Astrocyte (in vitro differentiated cells and primary cell): ENCODE data around the gene C1D.

Experiments
- CTCF ChIP-seq: IDR thresholded peaks from 2 replicates; pipeline ENCODE4 v1.5.1; 2011; ENCODE audit warnings: low read depth, mild to moderate bottlenecking, inconsistent platforms, low read length, moderate library complexity; ENCODE audit not compliant: insufficient read depth
- EZH2 ChIP-seq: IDR thresholded peaks from 2 replicates; pipeline ENCODE4 v1.6.1; 2012; ENCODE audit warnings: mild to moderate bottlenecking, low read length, inconsistent platforms; ENCODE audit not compliant: insufficient read depth

DNA sequence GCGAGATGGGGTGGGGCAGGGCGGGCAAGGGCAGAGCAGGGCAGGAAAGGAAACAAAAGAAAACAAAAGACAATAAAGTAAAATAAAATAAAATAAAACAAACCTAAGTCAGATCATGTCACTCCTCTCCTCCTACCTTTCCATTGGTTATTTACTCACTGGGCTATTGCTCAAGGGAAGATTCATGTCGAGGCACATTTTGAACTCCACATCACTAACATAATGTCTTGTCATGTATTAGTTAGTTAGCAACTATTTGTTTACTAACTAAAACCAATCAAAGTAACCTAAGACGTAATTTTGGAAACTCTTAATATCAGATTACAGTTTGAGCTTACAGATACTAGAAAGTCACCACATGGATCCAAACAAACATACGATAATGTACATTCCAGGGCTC is 2.2 kb downstream of the C1D start:
- no peak for TF ChIP-seq EZH2
- no peak for TF ChIP-seq CTCF
